Stimulated activated CD4-positive, alpha-beta T cell treated with anti-CD3 and anti-CD28 coated beads, Interleukin-1b, Interleukin-23, amount 100 ng/mL, for 24 hours (primary cell): ENCODE measurements around the gene BMP7.

Source experiments
- DNase-seq, 4 experiments: peaks; one replicate each; pipeline ENCODE4 v3.0.0-alpha.2; 2020; ENCODE audit warnings: low read depth in 4 of 4, low spot score in 1 of 4

Gene BMP7

DNA sequence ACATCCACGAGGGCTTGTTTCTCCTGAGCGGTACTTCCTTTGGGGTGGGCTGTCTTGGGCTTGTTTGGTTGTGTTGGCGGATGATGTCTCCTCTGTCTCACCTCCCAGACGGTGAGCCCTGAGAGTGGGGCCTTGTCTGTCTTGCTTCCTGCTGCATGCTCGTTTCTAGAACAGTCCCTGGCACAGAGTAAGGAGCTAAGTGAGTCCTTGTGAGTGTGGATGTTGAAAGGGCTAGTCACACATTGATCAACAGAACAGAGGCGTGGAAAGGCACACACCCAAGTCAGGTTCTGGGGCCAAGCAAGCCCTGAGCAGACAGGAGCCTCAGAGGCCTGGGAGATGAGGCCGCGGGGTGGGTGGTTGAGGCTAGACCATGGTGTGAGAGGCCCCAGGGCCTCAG, 111.0 kb downstream of the BMP7 start:
- DNase-seq = no peak

DNA sequence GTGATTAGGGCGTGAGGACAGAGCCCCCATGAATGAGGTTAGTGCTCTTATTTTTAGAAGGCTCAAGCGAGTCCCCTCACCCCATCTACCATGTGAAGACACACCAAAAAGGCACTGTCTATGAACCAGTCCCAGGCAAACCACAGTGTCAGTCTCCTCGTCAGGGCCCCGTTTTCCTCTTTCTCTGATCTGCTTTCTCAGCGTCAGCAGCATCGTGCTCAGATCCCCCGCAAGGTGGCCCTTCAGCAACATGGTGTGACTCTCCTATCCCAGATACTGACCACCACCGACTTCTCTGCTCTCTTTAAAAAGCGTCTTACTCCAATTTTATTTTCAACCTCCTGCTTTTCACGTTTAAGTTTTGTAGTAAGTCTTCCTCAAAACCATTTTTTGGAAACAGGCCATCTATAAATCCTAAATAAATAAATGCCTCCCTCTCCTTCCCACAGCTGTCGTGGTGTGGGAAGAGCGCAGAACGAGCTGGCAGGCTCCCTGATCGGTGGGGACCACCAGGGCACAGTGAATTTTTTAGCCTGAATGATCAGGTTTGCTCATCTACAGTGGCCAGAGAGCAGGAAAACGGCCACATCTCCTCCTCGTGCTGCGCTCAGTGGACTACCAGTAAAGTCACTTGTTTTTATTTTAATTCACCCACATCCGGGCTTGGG, 113.1 kb downstream of the BMP7 start:
- DNase-seq = no peak

DNA sequence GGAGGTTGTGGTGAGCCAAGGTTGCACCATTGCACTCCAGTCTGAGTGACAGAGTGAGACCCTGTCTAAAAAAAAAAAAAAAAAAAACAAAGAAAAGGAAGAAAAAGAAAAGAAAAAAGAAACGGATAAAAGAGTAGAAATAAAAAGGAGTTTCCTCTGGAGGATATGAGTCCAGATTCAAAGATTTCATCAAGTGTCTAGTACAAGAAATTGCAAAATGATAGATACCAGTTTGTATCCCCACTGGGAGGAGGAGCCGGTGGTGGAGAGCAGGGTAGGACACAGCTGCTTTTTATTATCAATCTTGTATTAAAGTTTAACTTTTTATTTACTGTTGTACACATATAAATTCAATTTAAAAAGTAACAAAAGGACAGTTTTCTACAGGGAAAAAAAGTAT, 113.9 kb downstream of the BMP7 start:
- no peak for DNase-seq

DNA sequence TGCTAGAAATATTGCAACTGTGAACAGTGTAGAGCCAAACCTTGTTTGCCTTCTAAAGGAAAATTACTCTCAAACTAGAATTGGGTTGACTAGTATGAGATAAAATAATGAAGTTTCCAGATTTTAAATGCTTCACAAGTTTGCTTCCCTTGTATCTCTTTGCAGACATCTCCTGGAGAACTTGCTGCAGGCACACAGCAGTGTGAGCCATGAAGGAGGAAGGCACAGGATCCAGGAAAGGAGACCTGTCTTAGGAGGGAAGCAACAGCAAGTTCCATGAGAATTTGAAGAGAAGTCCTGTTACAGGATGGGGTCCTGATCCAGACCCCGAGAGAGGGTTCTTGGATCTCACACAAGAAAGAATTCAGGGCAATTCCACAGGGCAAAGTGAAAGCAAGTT, 115.9 kb downstream of the BMP7 start:
- DNase-seq = no peak

DNA sequence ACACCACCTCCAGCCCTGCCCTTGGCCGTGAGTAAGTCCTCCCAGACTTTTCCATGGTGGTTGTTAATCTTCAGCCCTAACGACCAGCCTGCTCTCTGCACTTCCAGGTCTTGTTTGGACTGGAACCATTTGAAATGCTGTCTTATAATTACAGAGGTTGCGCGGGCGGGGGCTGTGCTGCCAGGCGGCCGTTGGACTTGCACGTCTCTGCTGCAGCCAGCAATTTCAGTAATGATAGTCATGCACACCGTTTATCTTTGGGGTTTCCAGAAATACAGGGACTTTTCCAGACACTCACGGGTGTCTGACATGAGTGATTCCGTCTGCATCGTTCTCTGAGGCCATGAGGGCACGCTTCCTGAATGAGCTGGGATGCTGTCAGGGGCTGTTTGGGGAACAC, 118.2 kb downstream of the BMP7 start:
- no peak for DNase-seq

DNA sequence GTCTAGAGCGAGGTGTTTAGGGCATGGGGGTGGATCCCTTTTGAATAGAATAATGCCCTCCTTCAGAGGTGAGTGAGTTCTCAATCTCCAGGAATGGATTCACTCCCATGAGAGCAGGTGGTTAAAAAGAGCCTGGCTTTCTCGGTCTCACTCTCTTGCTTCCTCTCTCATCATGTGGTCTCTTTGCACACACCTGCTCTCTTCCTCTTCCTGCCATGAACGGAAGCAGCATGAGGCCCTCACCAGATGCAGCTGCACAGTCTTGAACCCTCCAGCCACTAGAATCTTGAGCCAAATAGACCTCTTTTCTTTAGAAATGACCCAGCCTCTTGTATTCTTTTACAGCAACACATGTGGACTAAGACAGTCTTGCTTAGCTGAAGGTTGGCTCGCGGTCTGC, 119.3 kb downstream of the BMP7 start:
- DNase-seq = no peak

DNA sequence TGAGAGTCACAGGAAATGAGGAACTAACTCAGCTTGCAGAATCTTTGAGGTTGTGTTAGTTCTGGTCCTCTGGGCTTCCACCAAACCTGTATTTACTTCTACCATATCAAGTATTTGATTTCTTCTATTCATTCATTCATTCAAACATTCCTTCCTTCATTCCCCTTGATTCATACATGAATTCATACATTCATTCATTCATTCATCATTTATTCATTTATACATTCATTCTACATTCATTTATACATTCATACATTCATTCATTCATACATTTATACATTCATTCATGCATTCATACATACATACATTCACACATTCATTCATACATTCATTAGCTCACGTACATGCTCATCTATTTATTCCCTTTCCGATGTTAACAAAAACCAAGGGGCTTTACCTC, 120.3 kb downstream of the BMP7 start:
- no peak for DNase-seq

DNA sequence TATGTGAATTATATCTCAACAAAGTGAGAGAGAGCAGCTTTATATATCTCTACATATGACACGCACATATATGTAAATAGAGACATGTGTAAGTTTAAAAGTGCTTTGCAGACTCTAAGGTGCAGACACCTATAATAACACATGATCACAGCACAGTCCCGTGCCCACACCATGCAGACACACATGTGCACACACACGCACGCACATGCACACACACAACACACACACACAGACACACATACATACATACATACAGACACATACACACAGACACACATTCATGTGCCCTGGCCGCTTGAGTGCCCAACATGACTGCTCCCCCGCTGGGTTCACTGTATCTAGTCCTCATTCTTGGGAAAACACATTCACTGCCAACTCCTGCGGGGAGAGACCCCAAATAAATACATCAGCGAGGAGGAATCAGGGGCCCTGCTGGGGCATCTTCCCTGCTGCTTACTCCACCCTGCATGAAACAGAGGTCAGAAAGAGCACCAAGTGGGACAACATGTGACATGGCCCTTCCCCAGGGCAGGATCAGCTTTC, 121.3 kb downstream of the BMP7 start:
- DNase-seq = no peak

DNA sequence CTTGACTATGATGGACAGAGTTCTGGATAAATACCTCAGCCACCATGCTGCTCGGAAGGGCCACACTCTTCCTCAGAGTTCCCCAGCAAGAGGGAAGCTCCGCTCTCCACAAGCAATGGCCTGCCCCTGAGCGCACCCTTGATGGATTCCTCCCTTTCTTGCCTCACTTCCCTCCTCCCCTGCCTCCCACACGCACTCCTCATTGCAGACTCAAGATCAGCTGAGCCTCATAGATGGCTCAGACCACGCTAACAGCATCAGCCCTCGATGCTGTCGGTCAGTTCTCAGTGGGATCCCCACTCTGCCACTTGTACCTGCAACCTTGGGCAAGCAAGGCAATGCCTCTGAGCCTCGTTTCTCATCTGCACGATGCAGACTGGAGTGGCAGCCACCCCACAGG, 123.3 kb downstream of the BMP7 start:
- no peak for DNase-seq

DNA sequence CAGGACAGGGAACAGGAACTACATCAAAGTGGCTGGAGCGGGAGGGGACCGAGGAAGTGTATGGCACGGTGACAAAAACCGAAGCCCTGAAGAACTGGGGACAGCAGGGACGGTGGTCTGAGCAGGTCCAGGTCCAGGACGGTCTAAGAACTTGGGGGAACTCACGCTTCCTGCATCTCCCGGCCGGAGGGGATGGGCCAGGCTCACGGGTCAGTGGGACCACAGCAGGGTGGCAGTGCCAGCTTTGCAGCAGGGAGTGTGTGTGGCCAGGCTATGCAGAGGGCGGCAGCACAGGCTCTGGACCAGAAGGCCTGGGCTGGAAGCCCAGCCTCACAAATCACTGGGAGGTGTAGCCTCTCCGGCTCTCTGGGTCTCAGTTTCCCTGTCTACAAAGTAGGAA, 123.8 kb downstream of the BMP7 start:
- DNase-seq = no peak

DNA sequence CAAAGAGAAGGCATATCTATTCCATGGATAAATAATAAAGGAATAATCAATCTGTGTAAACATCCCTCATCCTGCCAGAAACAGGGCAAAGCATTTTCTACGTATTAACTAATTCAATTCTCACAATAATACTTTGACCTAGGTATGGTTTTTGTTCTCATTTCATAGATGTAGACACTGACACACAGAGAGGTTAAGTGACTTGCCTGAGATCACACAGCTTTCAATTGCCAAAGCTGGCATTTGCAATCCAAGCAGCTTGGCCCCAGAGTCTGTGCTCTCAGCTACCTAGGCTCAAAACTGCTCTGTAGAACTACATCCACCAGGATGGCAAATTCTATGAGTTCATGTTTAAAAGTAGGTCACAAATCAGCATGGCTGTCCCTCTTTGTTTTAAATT, 124.9 kb downstream of the BMP7 start:
- DNase-seq = no peak

DNA sequence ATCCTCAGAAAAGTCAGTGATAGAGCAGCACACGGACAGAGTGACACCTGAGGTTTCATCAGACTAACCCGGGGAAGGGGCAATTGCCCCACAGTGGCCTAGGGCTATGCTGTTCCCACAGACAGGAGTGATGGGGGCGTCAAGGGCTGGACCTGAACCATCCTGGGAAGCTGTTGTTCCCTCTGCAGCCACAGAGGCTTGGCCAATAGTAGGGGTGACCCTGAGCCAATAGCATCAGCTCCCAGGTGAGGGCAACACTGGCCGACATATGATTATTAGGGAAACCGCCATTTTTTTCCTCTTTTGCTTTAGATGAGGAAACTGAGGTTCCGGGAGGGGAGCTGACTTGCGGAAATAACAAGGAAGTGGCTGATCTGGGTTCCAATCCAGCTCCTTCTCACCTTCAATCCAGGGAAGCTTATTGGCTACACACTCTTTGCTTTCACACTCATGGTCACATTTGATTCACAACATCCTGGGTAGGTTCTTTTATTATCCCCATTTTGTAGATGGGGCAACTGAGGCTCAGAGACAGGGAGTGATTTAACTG, 126.0 kb downstream of the BMP7 start:
- no peak for DNase-seq

DNA sequence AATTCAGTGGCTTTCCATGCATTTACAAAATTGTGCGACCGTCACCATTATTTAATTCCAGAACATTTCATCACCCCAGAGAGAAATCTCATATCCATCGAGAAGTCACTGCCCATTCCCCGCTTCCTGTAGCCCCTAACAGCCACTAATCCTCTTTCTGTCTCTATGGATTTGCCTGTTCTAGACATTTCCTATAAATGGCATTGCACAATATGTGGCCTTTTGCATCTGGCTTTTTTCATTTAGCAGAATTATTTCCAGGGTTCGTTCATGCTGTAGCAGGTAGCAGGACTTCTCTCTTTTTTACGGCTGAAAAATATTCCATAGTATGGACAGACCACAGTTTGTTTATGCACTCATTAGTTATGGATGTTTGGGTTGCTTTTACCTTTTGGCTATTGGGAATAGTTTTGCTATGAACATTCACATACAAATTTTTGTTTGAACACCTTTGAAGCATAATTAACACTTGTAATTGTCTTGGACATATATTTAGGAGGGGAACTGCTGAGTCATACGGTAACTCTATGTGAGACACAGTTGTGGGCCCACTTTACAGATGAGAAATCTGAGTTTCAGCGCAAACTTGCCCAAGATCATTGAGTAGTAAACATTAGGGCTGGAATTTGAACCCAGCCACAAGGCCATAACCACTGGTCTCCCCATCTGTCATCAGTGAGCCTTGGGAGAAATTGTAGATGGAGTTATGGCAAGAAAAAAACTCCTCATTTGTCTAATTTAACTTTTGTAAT, 126.9 kb downstream of the BMP7 start:
- DNase-seq = no peak

DNA sequence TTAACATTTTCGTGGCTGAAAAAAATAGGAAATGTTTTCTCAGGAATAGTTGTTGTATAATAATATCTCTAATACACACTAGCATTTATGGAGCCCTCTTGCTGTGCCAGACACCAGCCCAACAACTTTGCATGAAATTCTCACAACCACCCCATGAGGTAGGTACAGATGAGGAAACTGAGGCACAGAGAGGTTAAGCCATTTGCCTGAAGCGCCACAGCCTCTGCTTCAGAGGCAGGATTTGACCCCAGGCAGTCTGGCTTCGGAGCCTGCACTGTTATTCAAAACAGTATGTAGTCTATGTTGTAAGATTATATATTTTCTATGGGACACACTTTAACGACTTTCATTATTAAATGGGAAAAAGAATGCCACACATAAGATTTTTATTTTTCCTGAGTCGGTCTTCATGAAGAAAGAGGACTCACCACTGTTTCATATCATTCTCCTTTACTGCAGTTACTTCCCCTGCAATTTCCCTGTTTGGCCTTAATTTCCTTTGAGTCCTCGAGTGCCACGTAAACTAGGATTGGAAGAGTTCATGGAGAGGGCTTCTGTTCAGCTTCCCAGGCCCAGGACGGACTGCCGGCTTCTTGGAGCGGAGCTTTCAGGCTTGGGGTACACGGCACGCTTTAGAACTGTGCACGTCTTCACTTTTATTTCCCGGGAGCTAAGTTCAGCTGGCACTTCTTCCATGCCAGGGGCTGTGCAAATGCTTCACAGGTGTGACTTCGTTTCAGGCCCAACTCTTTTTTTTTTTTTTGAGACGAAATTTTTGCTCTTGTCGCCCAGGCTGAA, 128.0 kb downstream of the BMP7 start:
- no peak for DNase-seq

DNA sequence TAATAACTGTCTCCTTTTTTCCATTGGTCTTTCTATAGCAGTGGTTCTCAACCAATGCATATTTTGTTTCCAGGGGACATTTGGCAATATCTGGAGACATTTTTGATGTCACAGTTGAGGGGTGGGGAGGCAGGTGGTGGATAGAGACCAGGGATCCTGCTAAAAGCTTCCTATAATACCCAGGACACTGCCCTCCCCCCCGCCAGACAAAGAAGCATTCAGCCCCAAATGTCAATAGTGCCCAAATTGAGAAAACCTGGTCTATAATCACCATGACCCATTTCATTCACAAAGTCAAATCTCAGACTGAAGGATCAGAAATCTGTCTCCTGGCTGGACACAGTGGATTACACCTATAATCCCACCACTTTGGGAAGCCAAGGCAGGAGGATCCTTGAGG, 128.8 kb downstream of the BMP7 start:
- no peak for DNase-seq

DNA sequence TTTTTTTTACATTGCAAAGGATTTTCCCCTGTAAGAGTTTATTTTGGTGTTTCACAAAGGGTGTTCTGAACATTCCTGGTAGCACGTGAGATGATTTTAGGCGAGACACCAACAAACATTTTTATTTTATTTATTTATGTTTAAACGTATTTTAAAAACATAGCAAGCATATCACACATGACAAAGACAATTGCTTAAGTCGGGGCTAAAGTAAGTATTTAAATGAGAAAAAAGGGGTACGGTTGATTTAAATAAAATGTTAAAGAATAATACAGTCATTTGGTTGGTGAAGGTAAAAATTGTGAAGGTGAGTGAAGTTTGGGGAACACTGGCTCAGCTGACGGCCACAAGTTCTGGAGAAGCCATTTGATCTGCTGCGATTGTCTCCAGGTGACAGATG, 129.7 kb downstream of the BMP7 start:
- DNase-seq = no peak

DNA sequence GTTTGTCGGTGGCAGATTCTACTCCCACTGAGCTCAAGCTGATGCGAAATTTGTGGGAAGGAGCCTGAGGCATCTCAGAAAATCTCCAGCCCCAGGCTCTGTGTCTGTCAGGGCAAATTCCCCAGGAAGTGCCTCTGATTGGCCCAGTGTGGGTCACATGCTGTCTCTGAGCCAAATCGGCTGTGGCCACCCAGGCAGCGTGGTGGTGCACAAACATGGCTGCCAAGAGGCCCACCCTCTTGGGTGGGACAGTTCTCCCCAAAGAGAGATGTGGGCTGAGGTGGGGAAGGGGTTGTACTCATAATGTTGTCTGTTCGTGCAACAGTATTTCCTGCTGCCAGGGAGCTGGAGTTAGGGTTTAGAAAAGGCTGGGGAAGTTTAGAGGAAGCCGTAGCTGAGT, 130.6 kb downstream of the BMP7 start:
- no peak for DNase-seq

DNA sequence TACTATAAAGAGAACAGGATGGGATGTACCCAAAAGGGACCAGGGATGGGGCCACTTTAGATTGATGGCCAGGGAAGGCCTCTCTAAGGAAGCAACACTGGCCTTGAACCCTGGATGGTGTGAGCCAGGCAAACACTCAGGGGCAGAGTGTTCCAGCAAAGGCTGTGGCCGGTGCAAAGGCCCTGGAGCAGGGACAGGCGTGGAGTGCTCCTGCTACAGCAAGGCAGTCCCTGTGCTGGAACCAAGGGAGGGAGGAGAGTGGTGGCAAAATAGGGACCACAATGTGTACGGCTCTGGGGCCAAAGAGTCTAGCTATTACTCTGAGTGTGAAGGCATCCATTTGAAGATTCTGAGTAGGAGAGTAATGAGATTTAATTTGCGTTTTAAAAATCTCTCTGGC, 131.6 kb downstream of the BMP7 start:
- DNase-seq = no peak

DNA sequence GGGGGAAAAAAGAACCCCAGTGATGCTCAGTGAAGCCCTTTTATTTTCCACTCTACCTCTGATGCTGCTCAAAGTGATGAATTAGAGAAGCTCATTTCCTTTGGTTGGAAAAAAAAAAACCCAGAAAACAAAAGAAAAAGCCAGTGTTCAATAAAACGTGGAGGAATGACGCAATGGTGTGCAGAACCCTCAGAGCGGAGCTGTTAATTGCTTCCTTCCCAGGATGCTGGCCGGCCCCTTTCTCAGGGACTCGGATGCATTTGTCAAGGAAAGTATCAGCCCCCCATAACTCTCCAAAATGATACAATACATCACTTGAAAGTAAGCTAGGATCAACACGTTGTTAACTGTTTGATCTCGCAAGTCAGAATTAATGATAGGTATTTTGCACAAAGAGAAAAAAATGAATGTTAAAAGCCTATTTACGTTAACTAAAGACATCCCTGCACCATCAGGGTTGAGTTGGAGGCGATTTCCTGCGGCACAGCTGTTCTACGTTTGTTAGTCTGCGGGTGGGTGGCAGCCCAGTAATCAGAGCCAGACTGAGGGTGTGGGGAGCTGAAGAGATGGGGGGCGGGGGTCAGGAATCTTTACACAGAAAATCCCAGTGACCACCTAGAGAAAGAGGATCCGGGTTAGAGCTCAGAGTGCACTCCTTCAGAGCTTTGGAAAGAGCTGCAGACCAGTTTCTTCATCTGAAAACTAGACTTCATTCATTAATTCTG, 132.4 kb downstream of the BMP7 start:
- DNase-seq = no peak

DNA sequence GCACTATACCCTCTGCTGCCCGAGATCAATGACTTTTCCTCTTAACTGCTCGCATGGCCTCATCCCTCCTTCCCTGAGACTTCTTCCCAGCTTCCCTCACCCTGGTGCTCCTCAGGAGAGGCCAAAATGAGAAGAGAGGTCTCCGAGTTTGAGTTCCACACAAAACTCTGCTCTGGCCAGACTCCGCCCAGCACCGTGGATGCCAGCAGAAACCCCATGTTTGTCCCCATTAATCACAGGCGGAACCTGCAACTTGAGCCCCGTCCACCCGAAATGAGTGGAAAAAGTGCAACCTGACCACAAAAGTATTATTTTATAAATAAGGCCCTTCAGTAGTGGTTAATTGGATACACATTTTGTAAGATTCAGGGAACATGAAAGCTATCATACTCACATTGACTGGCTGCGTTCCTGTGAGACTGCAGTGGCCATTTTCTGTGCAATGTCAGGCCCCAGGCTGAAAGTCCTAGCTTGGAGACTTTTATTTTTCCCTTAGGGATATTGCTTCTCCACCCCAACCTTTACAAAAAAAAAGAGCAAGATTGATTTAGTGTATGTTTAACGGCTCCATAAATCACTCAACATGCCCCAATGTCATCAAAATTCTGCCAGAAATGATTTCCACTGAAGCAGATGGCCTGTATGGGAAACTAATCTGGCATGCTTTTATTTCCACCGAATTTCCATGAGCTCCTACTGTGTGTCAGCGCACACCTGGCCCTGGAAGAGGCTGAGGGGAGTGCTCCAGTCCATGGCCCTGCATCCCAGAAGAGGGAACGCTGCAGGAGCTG, 134.6 kb downstream of the BMP7 start:
- no peak for DNase-seq
